A673 (cell line): Measurements from ENCODE around the gene MAP4K5. TPM values are rescaled to one million over a fixed set of nuclear protein-coding genes. Genes with fewer than 3 reads are reported as not detected.

ENCODE experiments used
- BruUV-seq: library from RNA; stranded (reverse); fragments of 400-500 nt; replicated peaks from 2 replicates; lab custom pipeline; 2021; lab: Mats Ljungman, UMichigan
- CTCF ChIA-PET: fragments of 300-600 bp; sonication (Branson Sonifier 250); formaldehyde crosslinking; loops from one replicate; lab custom pipeline; 2022; ENCODE audit warnings: antibody characterized with exemption; lab: Charles Lee
- POLR2A ChIA-PET: fragments of 300-600 bp; sonication (Branson Sonifier 250); formaldehyde crosslinking; loops from one replicate; lab custom pipeline; 2022; ENCODE audit warnings: antibody characterized with exemption; ENCODE audit not compliant: low non-redundant PET; lab: Charles Lee
- DNase-seq: peaks from one replicate; pipeline ENCODE4 v3.0.0-alpha.2; 2015; ENCODE audit warnings: low spot score
- H3K27ac ChIP-seq: fragments of 200-600 bp; sonication (generic); 2 replicates; pipeline ENCODE4 v1.5.1; 2016; ENCODE audit warnings: mixed run types, low read depth, mild to moderate bottlenecking, mixed read lengths, antibody characterized with exemption, low read length; ENCODE audit not compliant: poor library complexity, severe bottlenecking
- H3K27me3 ChIP-seq: fragments of 200-600 bp; sonication (generic); replicated peaks from 2 replicates; pipeline ENCODE4 v1.6.1; 2017; ENCODE audit warnings: mixed run types, low read depth, mild to moderate bottlenecking, mixed read lengths, antibody characterized with exemption, low read length; ENCODE audit not compliant: insufficient read depth, poor library complexity
- H3K36me3 ChIP-seq: fragments of 200-600 bp; sonication (generic); 2 replicates; pipeline ENCODE4 v1.6.1; 2016; ENCODE audit warnings: mixed run types, mild to moderate bottlenecking, mixed read lengths, antibody characterized with exemption, low read length; ENCODE audit not compliant: insufficient read depth, poor library complexity, severe bottlenecking
- H3K4me1 ChIP-seq: fragments of 200-600 bp; sonication (generic); 2 replicates; pipeline ENCODE4 v1.6.1; 2017; ENCODE audit warnings: mixed run types, mild to moderate bottlenecking, mixed read lengths, antibody characterized with exemption, low read length; ENCODE audit not compliant: insufficient read depth, poor library complexity, severe bottlenecking
- H3K4me3 ChIP-seq: fragments of 200-600 bp; sonication (generic); 2 replicates; pipeline ENCODE4 v1.5.1; 2016; ENCODE audit warnings: low read depth, mixed run types, mild to moderate bottlenecking, mixed read lengths, low read length; ENCODE audit not compliant: poor library complexity, severe bottlenecking
- H3K9me3 ChIP-seq: fragments of 200-600 bp; sonication (generic); 2 replicates; pipeline ENCODE4 v1.6.1; 2016; ENCODE audit warnings: mixed run types, low read depth, mild to moderate bottlenecking, mixed read lengths, antibody characterized with exemption, low read length; ENCODE audit not compliant: poor library complexity, severe bottlenecking
- EZH2 ChIP-seq: fragments of 200-600 bp; sonication (generic); IDR thresholded peaks from 2 replicates; pipeline ENCODE4 v1.6.1; 2017; ENCODE audit warnings: borderline replicate concordance, low read depth, mild to moderate bottlenecking, mixed read lengths, antibody characterized with exemption, low read length; ENCODE audit not compliant: poor library complexity, severe bottlenecking
- intact Hi-C: fragments of 100-400 bp; cut with micrococcal nuclease; formaldehyde crosslinking; loops from one replicate; pipeline ENCODE4 v1.10.0; 2022; ENCODE audit not compliant: unreplicated experiment
- total RNA-seq: library from RNA; stranded (reverse); gene quantifications from 2 replicates; pipeline ENCODE4 v1.2.3, GENCODE V29; 2021
- TF ChIP-seq, protein P1 (sequence below): fragments of 300-800, 200-600 bp; sonication (generic); conservative IDR thresholded peaks from 2 replicates; pipeline ENCODE4 v1.5.1; 2017; ENCODE audit warnings: low read depth, mild to moderate bottlenecking, antibody characterized with exemption, low read length, moderate library complexity, mixed read lengths

The MAP4K5 gene
- total RNA-seq, 1 experiment from 2014 or later: 57.9 TPM

DNA sequence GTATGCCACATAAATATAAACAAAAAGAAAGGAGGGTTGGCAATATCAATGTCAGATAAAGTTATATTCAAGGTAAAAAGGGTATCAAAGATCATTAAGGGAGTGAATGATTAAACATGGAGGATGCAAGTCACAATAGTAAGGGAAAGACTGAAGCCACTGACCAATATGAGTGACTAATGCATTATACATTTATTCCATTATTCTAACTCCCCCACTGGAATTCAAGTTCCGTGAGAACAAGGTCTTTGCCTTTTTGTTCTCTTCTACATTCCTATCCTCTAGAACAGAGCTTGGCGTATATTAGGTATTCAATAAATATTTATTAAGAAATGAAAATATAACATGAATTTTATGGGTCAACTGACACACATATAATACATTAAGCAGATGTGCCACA is 30.7 kb downstream of the MAP4K5 start:
- intact Hi-C loops: no loop called here
- ChIA-PET CTCF (no interaction called here), POLR2A (no interaction called here)

DNA sequence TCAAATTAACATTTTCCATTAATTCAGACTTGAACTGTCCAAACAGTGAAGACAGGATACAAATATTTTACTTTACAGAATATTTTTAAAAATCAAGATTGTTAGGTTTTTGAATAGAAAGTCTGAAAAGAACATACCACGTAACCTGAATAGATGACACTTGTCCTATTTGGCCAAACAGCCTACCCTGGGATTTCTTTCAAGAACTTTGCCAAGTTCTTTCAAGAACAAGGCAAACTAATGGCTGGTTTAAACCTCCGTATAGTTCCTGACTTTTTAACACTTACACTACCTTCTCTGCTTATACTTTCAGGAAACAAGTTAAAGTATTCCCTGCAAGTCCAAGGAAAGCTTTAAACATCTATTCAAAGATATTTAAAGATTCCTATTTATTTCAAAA is 35.0 kb downstream of the MAP4K5 start:
- ChIA-PET CTCF (no interaction called here), POLR2A (no interaction called here)
- no TSS peak for BruUV-seq
- H3K27me3 ChIP-seq: no peaks in the 10 kb centered on the region
- peaks cover 5% of the 10 kb centered on the region for H3K9me3 ChIP-seq
- H3K4me1 ChIP-seq: no peaks in the 10 kb centered on the region
- DNase-seq: no peak
- intact Hi-C loops: no loop called here
- peaks cover 8% of the 10 kb centered on the region for H3K36me3 ChIP-seq
- H3K27ac ChIP-seq: no peak overlapping the region
- H3K4me3 ChIP-seq: no peak overlapping the region
- TF ChIP-seq EZH2: no peak
- TF ChIP-seq, protein P1, sequence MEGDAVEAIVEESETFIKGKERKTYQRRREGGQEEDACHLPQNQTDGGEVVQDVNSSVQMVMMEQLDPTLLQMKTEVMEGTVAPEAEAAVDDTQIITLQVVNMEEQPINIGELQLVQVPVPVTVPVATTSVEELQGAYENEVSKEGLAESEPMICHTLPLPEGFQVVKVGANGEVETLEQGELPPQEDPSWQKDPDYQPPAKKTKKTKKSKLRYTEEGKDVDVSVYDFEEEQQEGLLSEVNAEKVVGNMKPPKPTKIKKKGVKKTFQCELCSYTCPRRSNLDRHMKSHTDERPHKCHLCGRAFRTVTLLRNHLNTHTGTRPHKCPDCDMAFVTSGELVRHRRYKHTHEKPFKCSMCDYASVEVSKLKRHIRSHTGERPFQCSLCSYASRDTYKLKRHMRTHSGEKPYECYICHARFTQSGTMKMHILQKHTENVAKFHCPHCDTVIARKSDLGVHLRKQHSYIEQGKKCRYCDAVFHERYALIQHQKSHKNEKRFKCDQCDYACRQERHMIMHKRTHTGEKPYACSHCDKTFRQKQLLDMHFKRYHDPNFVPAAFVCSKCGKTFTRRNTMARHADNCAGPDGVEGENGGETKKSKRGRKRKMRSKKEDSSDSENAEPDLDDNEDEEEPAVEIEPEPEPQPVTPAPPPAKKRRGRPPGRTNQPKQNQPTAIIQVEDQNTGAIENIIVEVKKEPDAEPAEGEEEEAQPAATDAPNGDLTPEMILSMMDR: no peak

More for the DNA sequence above, 30.7 kb downstream of the MAP4K5 start:
- Histone ChIP-seq H3K4me1 (no peaks in the 10 kb centered on the region), H3K9me3 (no peaks in the 10 kb centered on the region), H3K36me3 (peaks cover 22% of the 10 kb centered on the region), H3K27me3 (no peaks in the 10 kb centered on the region), H3K27ac (no peak overlapping the region), H3K4me3 (no peak overlapping the region)
- no peak for DNase-seq
- TF ChIP-seq, protein P1: no peak
- TF ChIP-seq EZH2: no peak
- BruUV-seq: no TSS peak

DNA sequence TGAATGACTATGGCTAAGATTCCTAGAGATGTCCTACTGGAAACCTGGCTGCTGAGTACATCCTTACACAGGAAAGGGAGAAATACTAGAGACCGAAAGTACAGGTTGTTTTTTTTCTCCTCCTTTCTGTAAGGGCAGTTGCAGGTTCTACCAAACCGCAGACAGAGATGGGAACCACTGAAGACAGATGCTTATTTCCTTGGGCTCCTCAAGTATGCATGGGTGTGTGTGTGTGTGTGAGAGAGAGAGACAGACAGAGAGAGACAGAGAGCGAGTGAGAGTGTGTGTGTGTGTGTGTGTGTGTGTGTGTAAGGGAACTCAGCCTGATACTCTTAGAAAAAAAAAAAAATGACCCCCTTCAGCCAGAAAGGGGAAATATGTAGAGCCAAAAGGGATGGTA is 42.5 kb downstream of the MAP4K5 start:
- Histone ChIP-seq H3K4me1 (no peaks in the 10 kb centered on the region), H3K9me3 (peaks cover 5% of the 10 kb centered on the region), H3K36me3 (peaks cover 4% of the 10 kb centered on the region), H3K27ac (no peak overlapping the region), H3K4me3 (no peak overlapping the region), H3K27me3 (no peaks in the 10 kb centered on the region)
- ChIA-PET CTCF (no interaction called here), POLR2A (no interaction called here)
- TF ChIP-seq, protein P1: no peak
- TF ChIP-seq EZH2: no peak
- BruUV-seq: no TSS peak
- DNase-seq: no peak
- intact Hi-C loops: no loop called here
